Measurements from ENCODE around the gene DENND2D.
"Not testable (repeated sequence)": the region's sequence is repeated elsewhere in the genome, so short reads cannot be mapped to it uniquely, and the experiment has no call there.

DENND2D gene

GRCh38 chr1:111221633-111222291 is 21.3 kb upstream of the DENND2D start:
- DNase-seq (ENCODE audit: low spot score) = no peak

GRCh38 chr1:111221276-111221632 is 20.8 kb upstream of the DENND2D start:
- DNase-seq (ENCODE audit: low spot score) = no peak

GRCh38 chr1:111220302-111220890 is 19.9 kb upstream of the DENND2D start:
- no peak for DNase-seq (ENCODE audit: low spot score)

- no peak for DNase-seq (ENCODE audit: low spot score)
Observed at GRCh38 chr1:111219557-111220286, 19.3 kb upstream of the DENND2D start.

GRCh38 chr1:111218701-111219556 is 18.5 kb upstream of the DENND2D start:
- DNase-seq (ENCODE audit: low spot score) = no peak

- no peak for DNase-seq (ENCODE audit: low spot score)
Observed at GRCh38 chr1:111217183-111217910, 16.9 kb upstream of the DENND2D start.

- DNase-seq (ENCODE audit: low spot score) = no peak
Observed at GRCh38 chr1:111216751-111217150, 16.3 kb upstream of the DENND2D start.

GRCh38 chr1:111215285-111215684 is 14.8 kb upstream of the DENND2D start:
- not testable (repeated sequence) for DNase-seq (ENCODE audit: low spot score)

- no peak for DNase-seq (ENCODE audit: low spot score)
Observed at GRCh38 chr1:111214884-111215283, 14.4 kb upstream of the DENND2D start.

GRCh38 chr1:111214074-111214801 is 13.8 kb upstream of the DENND2D start:
- DNase-seq (ENCODE audit: low spot score) = no peak

- DNase-seq (ENCODE audit: low spot score) = no peak
Observed at GRCh38 chr1:111213412-111213811, 13.0 kb upstream of the DENND2D start.

- DNase-seq (ENCODE audit: low spot score) = no peak
Observed at GRCh38 chr1:111212634-111213335, 12.3 kb upstream of the DENND2D start.

- no peak for DNase-seq (ENCODE audit: low spot score)
Observed at GRCh38 chr1:111211921-111212320, 11.5 kb upstream of the DENND2D start.

GRCh38 chr1:111209622-111210021 is 9.2 kb upstream of the DENND2D start:
- no peak for DNase-seq (ENCODE audit: low spot score)

- DNase-seq (ENCODE audit: low spot score) = no peak
Observed at GRCh38 chr1:111208921-111209320, 8.5 kb upstream of the DENND2D start.

- DNase-seq (ENCODE audit: low spot score) = no peak
Observed at GRCh38 chr1:111205714-111206050, 5.2 kb upstream of the DENND2D start.

- DNase-seq (ENCODE audit: low spot score) = no peak
Observed at GRCh38 chr1:111204983-111205713, 4.7 kb upstream of the DENND2D start.

- no peak for DNase-seq (ENCODE audit: low spot score)
Observed at GRCh38 chr1:111204201-111204982, 3.9 kb upstream of the DENND2D start.

- DNase-seq (ENCODE audit: low spot score) = no peak
Observed at GRCh38 chr1:111203681-111204200, 3.3 kb upstream of the DENND2D start.

Data from globus pallidus (tissue), 1 donor.